Measurements from ENCODE around the gene IL4I1. TPM values are rescaled to one million over a fixed set of nuclear protein-coding genes. Genes with fewer than 3 reads are reported as not detected.

IL4I1 gene
- total and polyA plus RNA-seq, 2 experiments from 2014 or later, result 0.66 TPM; not detected in 1

GRCh38 chr19:49930483-49931011 lies 33.9 kb upstream of the IL4I1 start:
- Histone ChIP-seq H3K9me3 (ENCODE audit: low read depth) (no peaks in the 10 kb centered on the region), H3K4me1 (ENCODE audit: insufficient read depth) (peaks cover 7% of the 10 kb centered on the region; the same call in 1 of the 2 replicates), H3K36me3 (ENCODE audit: low read depth) (peaks cover 4% of the 10 kb centered on the region; the same call in 1 of the 2 replicates), H2AFZ (peak overlapping the region; percentile 93), H3K9me2 (ENCODE audit: insufficient read depth) (no peaks in the 10 kb centered on the region), H3K27ac (no peak overlapping the region), H4K20me1 (ENCODE audit: insufficient read depth) (no peaks in the 10 kb centered on the region), H3K79me2 (ENCODE audit: insufficient read depth) (peaks cover 36% of the 10 kb centered on the region), H3F3A (ENCODE audit: insufficient read depth) (peaks cover 12% of the 10 kb centered on the region), H3K9ac (no peak overlapping the region), H3K4me3 (peak overlapping the region; percentile 98), H3K27me3 (replicated peaks; ENCODE audit: insufficient read depth) (no peaks in the 10 kb centered on the region), H3K4me2 (ENCODE audit: unreplicated experiment) (no peak overlapping the region)
- DNase-seq, result peak; percentile 56
- 53 to 55% methylated on average over 14 to 15 of the region's 15 CpGs for WGBS, 2 experiments (ENCODE audit: low coverage in 1 of 2, low lambda C conversion rate in 2 of 2, missing lambda C conversion rate in 2 of 2)
- no peak for TF ChIP-seq EZH2phosphoT487 (IDR thresholded peaks at IDR 0.05; ENCODE audit: insufficient read depth, low read depth)
- no peak for TF ChIP-seq EZH2 (IDR thresholded peaks at IDR 0.05; ENCODE audit: insufficient read depth, poor library complexity, severe bottlenecking)
- in situ Hi-C loops (cut with MboI), result loop anchor here (25.0 kb wide), 1 partner anchor 207 kb away; no protein-coding TSS in a partner anchor

- H3K4me2 ChIP-seq (ENCODE audit: unreplicated experiment), result peak overlapping the region; percentile 80
- peak overlapping the region; percentile 94 for H3K9ac ChIP-seq
- H3K4me3 ChIP-seq, result peak overlapping the region; percentile 98
- no peaks in the 10 kb centered on the region for H3K9me2 ChIP-seq (ENCODE audit: insufficient read depth)
- no peak for TF ChIP-seq EZH2phosphoT487 (IDR thresholded peaks at IDR 0.05; ENCODE audit: insufficient read depth, low read depth)
- TF ChIP-seq EZH2 (IDR thresholded peaks at IDR 0.05; ENCODE audit: insufficient read depth, poor library complexity, severe bottlenecking), result no peak
- peak; percentile 99 for DNase-seq
- in situ Hi-C loops (cut with MboI), result loop anchor here (25.0 kb wide), 1 partner anchor 207 kb away; no protein-coding TSS in a partner anchor
- peaks cover 12% of the 10 kb centered on the region for H3F3A ChIP-seq (ENCODE audit: insufficient read depth)
- H3K79me2 ChIP-seq (ENCODE audit: insufficient read depth), result peaks cover 43% of the 10 kb centered on the region
- H2AFZ ChIP-seq, result peak overlapping the region; percentile 93
- peak overlapping the region; percentile 87 for H3K27ac ChIP-seq
- H4K20me1 ChIP-seq (ENCODE audit: insufficient read depth), result no peaks in the 10 kb centered on the region
- H3K27me3 ChIP-seq (replicated peaks; ENCODE audit: insufficient read depth), result no peaks in the 10 kb centered on the region
- H3K9me3 ChIP-seq (ENCODE audit: low read depth), result no peaks in the 10 kb centered on the region
- H3K4me1 ChIP-seq (ENCODE audit: insufficient read depth), result peaks cover 7% of the 10 kb centered on the region; the same call in 1 of the 2 replicates
- H3K36me3 ChIP-seq (ENCODE audit: low read depth), result peaks cover 7% of the 10 kb centered on the region; the same call in 1 of the 2 replicates
- WGBS, 2 experiments (ENCODE audit: low coverage in 1 of 2, low lambda C conversion rate in 2 of 2, missing lambda C conversion rate in 2 of 2), result 4% methylated on average over 35 to 43 of the region's 43 CpGs
Measured at GRCh38 chr19:49929611-49930482, 33.2 kb upstream of the IL4I1 start.

- in situ Hi-C loops (cut with MboI), result loop anchor here (25.0 kb wide), 1 partner anchor 208 kb away; no protein-coding TSS in a partner anchor
- H3K9me2 ChIP-seq (ENCODE audit: insufficient read depth), result no peaks in the 10 kb centered on the region
- peak within 1 kb of the TSS; percentile 87 for H3K27ac ChIP-seq
- peak within 1 kb of the TSS; percentile 80 for H3K4me2 ChIP-seq (ENCODE audit: unreplicated experiment)
- H3K9me3 ChIP-seq (ENCODE audit: low read depth), result no peaks in the 10 kb centered on the region
- peaks cover 7% of the 10 kb centered on the region; the same call in 1 of the 2 replicates for H3K36me3 ChIP-seq (ENCODE audit: low read depth)
- 0 to 2% methylated on average over 31 to 48 of the region's 48 CpGs for WGBS, 2 experiments (ENCODE audit: low coverage in 1 of 2, low lambda C conversion rate in 2 of 2, missing lambda C conversion rate in 2 of 2)
- TF ChIP-seq EZH2 (IDR thresholded peaks at IDR 0.05; ENCODE audit: insufficient read depth, poor library complexity, severe bottlenecking) (no peak), EZH2phosphoT487 (IDR thresholded peaks at IDR 0.05; ENCODE audit: insufficient read depth, low read depth) (no peak)
- peak within 1 kb of the TSS; percentile 94 for H3K9ac ChIP-seq
- peak within 1 kb of the TSS; percentile 98 for H3K4me3 ChIP-seq
- no peaks in the 10 kb centered on the region for H3K27me3 ChIP-seq (replicated peaks; ENCODE audit: insufficient read depth)
- H4K20me1 ChIP-seq (ENCODE audit: insufficient read depth), result no peaks in the 10 kb centered on the region
- peak; percentile 89 for DNase-seq
- peaks cover 12% of the 10 kb centered on the region for H3F3A ChIP-seq (ENCODE audit: insufficient read depth)
- peak within 1 kb of the TSS; percentile 93 for H2AFZ ChIP-seq
- peaks cover 50% of the 10 kb centered on the region for H3K79me2 ChIP-seq (ENCODE audit: insufficient read depth)
- peaks cover 7% of the 10 kb centered on the region; the same call in 1 of the 2 replicates for H3K4me1 ChIP-seq (ENCODE audit: insufficient read depth)
Measured at GRCh38 chr19:49929121-49929610, 32.5 kb upstream of the IL4I1 start, which contains the start of the genes ATF5 and NUP62. Gene ATF5, plus strand, starts transcription at chr19:49929205. Its CDS starts 1,646 bp downstream, at chr19:49930851. Gene NUP62, minus strand, starts transcription at chr19:49929504. Its CDS starts 19,697 bp downstream, at chr19:49909807.
